Myometrial cell (primary cell): ENCODE results near the gene PRAMEF14. TPM values are rescaled to one million over a fixed set of nuclear protein-coding genes. Genes with fewer than 3 reads are reported as not detected.

ENCODE experiments used
- total RNA-seq: library from RNA; depleted of rRNA; stranded (reverse); fragments of >200 nt; gene quantifications from 2 replicates; pipeline ENCODE4 v1.2.3, GENCODE V29; 2015

PRAMEF14 gene
- total RNA-seq: not detected in 2 replicates

GRCh38 chr1:13347034-13347433, at the start of gene PRAMEF14:
PRAMEF14 (minus strand) TSS chr1:13347134; CDS start chr1:13345314, 1,820 bp downstream.

GRCh38 chr1:13389332-13389731, 42.4 kb upstream of the PRAMEF14 start, which contains the start of gene PRAMEF17:
PRAMEF17 (plus strand) TSS chr1:13389632; CDS start chr1:13389658, 26 bp downstream.

GRCh38 chr1:13315281-13315680, 31.7 kb downstream of the PRAMEF14 start, which contains the start of gene PRAMEF15:
PRAMEF15 (plus strand) TSS chr1:13315581; CDS start chr1:13318408, 2,827 bp downstream.

GRCh38 chr1:13303239-13303638, 43.7 kb downstream of the PRAMEF14 start, which contains the start of gene PRAMEF33:
PRAMEF33 (plus strand) TSS chr1:13303539; CDS start chr1:13305955, 2,416 bp downstream.

Other genes starting within 250 kb of the PRAMEF14 start
- gene HNRNPCL2, start 230.3 kb downstream of the PRAMEF14 start, total RNA-seq: not detected in 2 replicates
- gene PRAMEF26, start 191.1 kb downstream of the PRAMEF14 start, total RNA-seq: not detected in 2 replicates
- not detected in 2 replicates for gene HNRNPCL4, start 181.5 kb downstream of the PRAMEF14 start, total RNA-seq
- not detected in 2 replicates for gene PRAMEF9, start 175.3 kb downstream of the PRAMEF14 start, total RNA-seq
- not detected in 2 replicates for gene PRAMEF13, start 145.7 kb downstream of the PRAMEF14 start, total RNA-seq
- not detected in 2 replicates for gene PRAMEF18, start 121.0 kb downstream of the PRAMEF14 start, total RNA-seq
- not detected in 2 replicates for gene PRAMEF5, start 92.9 kb downstream of the PRAMEF14 start, total RNA-seq
- gene PRAMEF8, start 62.0 kb downstream of the PRAMEF14 start, total RNA-seq: not detected in 2 replicates
- not detected in 2 replicates for gene PRAMEF33, start 43.6 kb downstream of the PRAMEF14 start, total RNA-seq
- gene PRAMEF15, start 31.6 kb downstream of the PRAMEF14 start, total RNA-seq: not detected in 2 replicates
- not detected in 2 replicates for gene PRAMEF19, start 24.8 kb upstream of the PRAMEF14 start, total RNA-seq
- gene PRAMEF17, start 42.5 kb upstream of the PRAMEF14 start, total RNA-seq: not detected in 2 replicates
- gene PRAMEF20, start 63.3 kb upstream of the PRAMEF14 start, total RNA-seq: not detected in 2 replicates
- gene LRRC38, start 166.9 kb upstream of the PRAMEF14 start, total RNA-seq: not detected in 2 replicates
- 2.5 and 4.6 TPM in 2 replicates for gene PDPN, start 236.7 kb upstream of the PRAMEF14 start, total RNA-seq